ENCODE results near the gene APC2. TPM values are rescaled to one million over a fixed set of nuclear protein-coding genes. Genes with fewer than 3 reads are reported as not detected.
"Not testable (repeated sequence)": the region's sequence is repeated elsewhere in the genome, so short reads cannot be mapped to it uniquely, and the experiment has no call there.

APC2 gene
- total RNA-seq, 1 donor from 2014 or later, result 116 TPM

DNA sequence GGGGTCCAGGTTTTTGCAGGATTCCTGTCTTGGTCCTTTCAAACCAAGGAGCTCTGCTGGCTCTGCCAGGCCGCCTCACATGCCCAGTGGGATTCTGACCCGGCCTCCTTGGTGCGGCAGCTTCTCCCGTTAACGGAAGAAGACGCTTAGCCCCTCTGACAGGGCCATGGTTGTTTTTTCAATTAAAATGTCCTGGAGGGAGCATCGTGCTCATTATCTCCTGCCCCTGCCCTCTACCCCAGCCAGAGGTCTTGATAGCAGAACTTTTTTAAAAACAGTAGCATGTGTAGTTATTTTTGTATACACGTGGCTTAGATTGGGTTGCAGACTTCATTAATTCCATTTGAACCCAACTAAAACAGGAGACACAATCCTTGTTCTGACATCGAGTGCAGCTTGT lies 23.2 kb upstream of the APC2 start:
- DNase-seq (ENCODE audit: low spot score in 2 of 2), result no peak

DNA sequence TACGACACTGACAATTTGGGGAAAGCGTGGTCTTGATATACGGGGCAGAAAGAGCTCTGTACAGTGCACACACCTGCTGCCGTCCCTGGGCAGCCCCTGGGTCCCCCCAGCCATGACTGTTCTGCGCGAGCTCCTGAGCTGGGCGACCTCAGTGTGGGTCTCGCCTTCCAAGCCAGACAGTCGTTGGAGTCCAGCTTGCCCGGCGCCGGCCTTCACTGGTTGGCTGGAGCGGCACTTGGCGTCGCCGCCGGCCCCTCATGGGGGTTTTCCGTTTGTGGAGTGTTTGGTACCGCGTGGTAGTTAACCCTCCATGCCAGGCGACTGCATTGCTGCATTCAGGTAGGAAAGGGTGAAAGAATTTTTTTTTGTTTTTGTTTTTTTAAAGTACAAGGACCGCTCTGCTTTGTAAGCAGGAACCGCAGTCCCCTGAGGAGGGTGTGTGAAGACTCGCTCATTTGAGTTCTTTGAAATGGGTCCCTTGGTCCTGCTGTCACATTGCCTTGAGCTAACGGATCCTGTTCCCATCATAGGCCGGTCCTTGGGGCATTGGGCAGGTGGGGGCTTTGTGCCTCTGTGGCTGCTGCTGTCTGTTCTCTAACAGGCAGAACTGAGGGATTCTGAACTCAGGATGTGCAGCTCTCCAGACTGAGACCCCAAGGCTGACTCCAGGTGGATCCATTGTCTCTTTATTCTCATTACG lies 22.6 kb upstream of the APC2 start:
- FAIRE-seq (no peak), DNase-seq (ENCODE audit: low spot score in 2 of 2) (no peak)

More for the DNA sequence above, 23.2 kb upstream of the APC2 start:
- FAIRE-seq, result no peak

DNA sequence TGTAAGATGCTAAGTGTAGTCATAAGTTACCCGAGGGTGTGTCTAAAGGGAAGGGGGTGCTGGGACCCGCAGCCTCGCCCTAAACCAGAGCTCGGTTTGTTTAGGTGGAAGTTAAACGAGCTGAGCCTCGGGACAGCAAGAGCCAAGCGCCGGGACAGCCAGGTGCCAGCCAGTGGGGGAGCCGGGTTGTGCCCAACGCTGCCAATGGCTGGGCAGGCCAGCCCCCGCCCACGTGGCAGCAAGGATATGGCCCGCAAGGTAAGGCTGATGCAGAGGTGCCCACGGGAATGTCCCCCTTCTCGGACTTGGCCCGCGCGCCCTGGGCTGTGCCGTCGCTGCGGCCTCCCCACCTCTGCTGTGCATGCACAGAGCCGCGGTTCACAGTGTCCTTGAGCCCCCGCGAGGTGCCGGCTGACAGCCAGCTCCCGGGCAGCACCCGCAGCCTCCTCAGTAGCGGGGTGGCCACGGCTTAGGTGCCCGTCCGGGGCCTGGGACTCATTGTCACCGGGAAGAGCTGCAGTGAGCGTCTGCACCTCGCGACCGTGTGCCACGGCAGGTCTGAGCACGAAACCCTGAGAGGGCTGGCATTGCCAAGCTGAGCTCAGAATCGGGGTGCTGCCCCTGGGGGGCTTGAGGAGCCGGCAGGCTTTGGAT lies 21.1 kb upstream of the APC2 start:
- DNase-seq (ENCODE audit: low spot score in 2 of 2), result no peak

DNA sequence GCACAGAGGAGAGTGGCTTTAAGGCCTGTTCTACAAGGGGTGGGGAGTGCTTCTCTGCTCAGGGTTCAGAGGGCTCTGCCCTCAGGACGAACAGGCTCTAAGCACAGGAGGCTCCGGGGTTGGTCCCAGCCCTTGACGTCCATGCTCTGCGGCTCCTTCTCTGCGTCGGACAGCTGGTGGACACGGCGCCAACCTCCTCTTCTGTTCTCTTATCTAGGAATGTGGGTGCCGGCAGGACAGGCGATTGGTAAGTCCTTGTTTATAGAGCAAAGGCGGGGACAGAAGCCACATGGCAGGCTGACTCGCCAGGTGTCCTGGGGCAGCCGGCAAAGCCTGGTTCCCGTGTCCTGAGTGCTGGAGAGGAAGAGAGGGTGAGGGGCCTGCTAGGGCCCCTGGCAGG lies 20.2 kb upstream of the APC2 start:
- FAIRE-seq (no peak), DNase-seq (ENCODE audit: low spot score in 2 of 2) (no peak)

More for the DNA sequence above, 21.1 kb upstream of the APC2 start:
- FAIRE-seq, result no peak

DNA sequence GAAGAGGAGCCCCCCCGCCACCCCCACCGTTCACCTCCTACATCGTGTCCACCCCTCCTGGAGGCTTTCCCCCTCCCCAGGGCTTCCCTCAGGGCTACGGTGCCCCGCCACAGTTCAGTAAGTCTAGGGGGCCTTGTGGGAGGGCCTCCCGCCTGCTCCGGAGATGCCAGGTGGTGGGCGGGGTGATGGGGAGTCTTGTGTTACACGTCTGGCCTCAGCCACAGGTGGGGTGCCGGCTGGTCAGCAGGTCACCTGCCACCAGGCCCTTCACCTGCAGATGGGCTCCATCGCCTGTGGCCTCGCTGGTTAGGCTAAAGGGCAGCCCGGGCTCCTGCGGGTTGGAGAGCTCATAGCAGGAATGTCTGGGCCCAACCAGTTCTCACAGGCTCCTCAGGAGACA lies 19.7 kb upstream of the APC2 start:
- DNase-seq (ENCODE audit: low spot score in 2 of 2) (no peak), FAIRE-seq (no peak)

DNA sequence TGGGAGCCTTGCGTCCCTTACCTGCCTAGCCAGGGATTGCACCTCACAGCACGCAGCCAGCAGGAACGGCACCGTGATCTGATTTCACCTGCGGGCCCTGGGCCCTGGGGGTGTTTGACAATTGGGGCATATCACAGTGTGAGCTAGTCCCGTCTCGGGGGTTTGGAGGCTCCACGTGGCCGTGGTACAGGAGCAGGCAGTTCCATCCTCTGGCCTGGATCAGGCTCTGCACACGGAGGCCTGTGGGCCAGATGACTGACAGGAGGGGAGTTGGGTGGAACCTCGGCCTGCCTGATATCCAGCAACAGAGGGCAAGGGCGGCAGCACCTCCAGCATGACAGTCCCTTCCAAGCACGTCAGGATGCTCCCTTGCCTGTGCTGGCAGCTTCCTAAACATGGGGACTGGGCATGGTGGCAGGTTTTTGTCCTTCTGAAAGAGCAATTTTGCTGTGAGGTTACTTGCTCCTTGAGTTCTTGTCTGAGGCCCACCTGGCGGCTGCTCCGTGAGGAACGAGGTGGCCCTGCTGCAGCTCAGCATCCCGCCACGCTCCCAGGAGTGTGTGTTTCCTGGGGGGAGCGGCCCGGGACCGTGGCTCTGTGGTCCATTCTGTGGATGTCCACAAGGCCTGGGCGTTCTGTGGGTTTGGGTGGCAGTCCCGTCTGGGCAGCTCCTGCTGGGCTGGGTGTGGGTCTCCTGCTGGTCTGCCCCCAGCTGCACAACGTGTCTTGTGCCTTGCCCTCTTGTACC lies 18.0 kb upstream of the APC2 start:
- FAIRE-seq (no peak), DNase-seq (ENCODE audit: low spot score in 2 of 2) (no peak)

DNA sequence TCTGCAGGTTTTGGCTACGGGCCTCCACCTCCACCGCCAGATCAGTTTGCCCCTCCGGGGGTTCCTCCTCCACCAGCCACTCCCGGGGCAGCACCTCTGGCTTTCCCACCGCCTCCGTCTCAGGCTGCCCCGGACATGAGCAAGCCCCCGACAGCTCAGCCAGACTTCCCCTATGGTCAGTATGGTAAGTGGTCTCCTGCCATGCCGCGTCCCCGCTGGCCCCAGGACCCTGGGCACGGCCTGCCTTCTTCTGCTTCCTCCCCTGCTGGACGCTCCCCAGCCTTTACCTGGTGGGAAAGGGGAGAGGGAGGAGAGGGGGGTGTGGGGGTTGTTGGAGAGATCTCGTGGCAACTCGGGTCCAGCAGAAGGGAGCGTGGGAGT lies 17.4 kb upstream of the APC2 start:
- no peak for DNase-seq (ENCODE audit: low spot score in 2 of 2)
- no peak for FAIRE-seq

DNA sequence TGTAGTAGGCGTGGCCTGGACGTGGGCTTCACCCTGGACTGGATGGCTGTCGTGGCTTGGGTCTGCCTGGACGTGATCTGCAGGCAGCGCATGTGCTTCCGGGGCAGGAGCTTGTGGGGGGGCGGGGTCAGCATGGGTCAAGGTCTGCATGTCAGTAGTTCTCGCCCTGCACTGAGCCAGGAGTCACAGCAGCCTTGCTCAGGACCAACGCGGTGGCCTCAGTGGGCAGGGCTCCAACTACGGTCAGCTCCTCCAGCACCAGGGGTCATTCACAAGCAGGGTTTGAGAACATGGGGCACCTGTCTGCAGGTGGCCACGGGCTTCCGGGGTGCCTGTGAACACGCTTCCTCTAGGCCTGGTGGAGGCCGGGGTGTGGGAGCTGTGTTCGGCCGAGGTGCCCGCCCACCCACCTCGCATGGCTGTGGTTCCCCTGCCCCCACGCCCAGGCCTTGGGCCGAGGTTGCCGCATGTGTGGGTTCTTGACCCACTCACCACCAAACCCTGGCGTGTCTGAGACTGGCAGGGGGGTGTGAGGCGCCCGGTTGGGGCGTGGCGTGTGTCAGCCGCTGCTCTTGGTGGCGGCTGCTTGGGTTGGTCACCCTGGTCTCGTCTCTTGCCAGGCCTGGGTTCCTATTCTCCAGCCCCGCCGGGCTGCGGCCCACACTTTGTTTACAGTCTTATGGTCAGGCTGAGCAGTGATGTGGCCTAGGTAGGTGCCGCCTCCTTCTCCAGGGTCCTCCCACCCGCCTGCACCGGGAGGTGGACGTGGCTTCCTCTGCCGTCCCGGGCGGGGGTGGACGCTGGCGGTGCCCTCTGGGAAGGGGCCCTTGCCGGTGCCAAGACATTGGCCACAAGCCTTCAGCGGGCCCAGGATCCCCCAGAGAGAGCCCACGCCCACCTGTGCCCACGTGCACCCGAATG lies 16.5 kb upstream of the APC2 start:
- no peak for FAIRE-seq
- DNase-seq (ENCODE audit: low spot score in 2 of 2), result no peak

DNA sequence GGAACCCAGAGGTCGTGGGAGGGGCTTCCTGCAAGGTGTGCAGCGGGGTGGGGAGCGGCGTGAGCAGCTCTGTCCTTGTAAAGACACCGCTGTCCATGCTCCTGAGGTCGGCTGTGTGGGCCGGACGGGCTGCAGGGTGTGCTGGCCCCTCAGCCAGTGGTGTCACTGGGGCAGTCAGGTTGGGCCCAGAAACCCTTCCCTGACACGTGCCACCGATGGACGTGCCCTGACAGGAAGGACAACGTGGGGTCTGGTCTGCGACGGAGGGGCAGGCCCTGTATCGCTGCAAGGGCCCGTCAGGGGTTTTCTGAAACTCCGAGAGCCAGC lies 15.9 kb upstream of the APC2 start:
- FAIRE-seq, result no peak
- DNase-seq (ENCODE audit: low spot score in 2 of 2), result no peak

DNA sequence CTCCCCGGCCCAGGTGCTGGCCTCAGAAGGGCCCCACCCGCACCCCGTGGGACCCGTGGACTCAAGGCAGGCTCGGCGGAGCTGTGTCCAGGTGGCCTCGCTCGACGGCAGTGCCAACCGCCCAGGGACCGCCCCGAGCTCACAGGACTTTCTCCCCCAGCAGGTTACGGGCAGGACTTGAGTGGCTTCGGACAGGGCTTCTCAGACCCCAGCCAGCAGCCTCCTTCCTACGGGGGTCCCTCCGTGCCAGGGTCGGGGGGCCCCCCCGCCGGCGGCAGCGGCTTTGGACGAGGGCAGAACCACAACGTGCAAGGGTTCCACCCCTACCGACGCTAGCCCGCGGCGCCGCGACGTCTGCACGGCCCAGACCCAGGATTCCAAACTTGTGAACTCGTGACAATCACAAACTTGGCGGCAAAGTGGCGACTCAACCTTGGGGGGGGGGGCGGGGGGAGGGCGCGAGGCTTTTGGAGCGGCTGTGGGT lies 15.3 kb upstream of the APC2 start:
- FAIRE-seq, result no peak
- DNase-seq (ENCODE audit: low spot score in 2 of 2), result no peak

DNA sequence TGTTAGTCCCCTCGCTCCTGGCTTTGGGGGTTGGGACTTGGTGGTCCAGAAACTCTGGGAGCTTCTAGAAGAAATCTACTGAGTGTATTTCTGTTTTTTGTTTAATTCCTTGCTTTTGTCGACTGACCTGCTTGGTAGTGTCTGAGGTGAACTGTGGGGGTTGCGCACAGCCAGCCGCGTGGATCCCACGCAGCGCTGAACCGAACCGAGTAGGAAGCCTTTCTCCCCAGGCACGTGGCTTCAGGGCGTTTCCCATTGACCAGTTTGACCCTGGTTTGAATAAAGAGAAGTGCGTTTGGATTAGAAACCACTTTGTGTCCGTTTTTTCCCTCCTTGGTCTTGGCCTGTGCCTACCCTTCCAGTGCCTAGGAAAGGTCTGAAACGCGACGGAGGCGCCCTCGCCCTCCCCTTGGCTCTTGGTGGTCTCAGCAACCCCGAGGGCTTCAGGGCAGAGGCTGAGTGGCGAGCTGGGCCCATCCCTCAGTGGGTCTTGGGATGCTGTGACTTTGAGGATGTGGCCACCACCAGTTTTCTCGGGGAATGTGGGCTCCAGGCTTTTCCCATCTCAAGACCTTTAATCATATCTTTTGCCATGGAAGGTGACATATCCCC lies 14.4 kb upstream of the APC2 start:
- FAIRE-seq (no peak), DNase-seq (ENCODE audit: low spot score in 2 of 2) (no peak)

DNA sequence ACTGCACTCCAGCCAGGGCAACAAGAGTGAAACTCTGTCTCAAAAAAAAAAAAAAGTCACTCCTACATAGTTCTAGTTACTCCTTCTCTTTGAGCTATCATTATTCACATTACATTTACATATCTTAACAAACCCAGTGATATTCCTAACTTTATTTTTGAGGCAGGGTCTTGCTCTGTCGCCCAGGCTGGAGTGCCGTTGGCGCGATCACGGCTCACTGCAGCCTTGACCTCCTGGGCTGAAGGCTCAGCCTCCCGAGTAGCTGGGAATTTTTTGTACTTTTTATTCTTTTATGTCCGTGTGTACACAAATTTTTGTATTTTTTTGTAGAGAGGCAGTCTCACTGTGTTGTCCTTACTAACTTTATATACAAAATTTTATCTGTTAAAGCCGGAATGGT lies 12.3 kb upstream of the APC2 start:
- FAIRE-seq, result no peak
- no peak for DNase-seq (ENCODE audit: low spot score in 2 of 2)

DNA sequence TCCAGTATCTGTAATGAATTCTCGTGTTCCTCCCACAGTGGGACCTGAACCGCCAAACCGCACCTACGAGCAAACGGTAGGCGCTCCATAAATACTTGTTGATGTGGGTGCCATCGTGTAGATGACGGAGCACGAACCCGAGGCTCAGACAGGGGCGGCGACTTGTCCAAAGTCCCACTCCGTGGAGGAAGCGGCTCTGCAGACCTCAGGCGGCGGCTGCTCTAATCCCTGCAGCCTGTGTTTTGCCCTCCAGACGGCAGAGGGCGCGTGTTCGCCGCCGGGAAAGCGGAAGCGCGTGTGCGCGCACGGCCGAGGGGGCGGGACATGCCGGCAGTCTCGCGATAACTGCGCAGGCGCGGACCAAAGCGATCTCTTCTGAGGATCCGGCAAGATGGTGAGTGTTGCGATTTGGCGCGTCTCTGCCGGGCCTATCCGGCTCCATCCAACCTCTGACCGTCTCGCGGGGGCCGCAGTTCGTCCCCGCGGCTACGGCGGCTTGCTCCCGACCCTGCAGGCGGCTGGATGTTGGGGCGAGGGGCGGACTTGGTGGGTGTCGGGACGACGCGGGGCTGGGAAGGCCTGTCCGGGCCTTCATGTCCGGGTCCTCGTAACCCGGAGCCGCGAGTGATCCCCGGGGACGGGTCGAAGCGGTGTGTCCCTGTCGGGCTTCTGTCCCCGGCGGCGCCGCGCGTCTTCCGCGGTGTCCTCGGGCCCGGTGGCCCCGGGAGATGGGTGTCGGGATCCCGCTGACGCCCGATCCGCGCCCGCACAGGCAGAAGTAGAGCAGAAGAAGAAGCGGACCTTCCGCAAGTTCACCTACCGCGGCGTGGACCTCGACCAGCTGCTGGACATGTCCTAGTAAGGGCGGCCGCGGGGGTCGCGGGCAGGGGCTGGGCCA lies 11.6 kb upstream of the APC2 start, which contains the start of gene RPS15:
Gene RPS15, plus strand, starts transcription at position 362 of the 898 bp plus-strand sequence. Its CDS starts 30 bp downstream, at position 392.
- FAIRE-seq, result no peak
- DNase-seq (ENCODE audit: low spot score in 2 of 2), result peak; percentile 96 to 97

DNA sequence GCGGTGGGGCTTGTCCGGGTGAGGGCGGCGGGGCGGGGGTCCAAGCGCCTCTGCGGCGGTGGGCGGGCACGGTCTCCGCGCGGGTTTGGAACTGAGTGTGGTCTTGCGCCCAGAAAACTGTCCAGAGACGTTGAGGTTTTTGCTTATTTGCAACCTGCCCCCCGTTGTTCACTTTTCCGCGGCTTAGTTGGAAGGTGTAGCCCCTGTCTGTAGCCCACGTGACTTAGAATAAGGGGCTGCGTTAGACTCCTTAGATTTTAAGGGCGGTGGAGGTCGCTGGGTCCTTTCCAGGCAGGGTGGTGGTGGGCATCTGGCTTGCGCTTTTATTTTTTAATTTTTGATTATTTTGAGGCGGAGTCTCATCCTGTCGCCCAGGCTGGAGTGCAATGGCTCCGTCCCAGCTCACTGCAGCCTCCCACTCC lies 11.0 kb upstream of the APC2 start:
- FAIRE-seq (no peak), DNase-seq (ENCODE audit: low spot score in 2 of 2) (no peak)

DNA sequence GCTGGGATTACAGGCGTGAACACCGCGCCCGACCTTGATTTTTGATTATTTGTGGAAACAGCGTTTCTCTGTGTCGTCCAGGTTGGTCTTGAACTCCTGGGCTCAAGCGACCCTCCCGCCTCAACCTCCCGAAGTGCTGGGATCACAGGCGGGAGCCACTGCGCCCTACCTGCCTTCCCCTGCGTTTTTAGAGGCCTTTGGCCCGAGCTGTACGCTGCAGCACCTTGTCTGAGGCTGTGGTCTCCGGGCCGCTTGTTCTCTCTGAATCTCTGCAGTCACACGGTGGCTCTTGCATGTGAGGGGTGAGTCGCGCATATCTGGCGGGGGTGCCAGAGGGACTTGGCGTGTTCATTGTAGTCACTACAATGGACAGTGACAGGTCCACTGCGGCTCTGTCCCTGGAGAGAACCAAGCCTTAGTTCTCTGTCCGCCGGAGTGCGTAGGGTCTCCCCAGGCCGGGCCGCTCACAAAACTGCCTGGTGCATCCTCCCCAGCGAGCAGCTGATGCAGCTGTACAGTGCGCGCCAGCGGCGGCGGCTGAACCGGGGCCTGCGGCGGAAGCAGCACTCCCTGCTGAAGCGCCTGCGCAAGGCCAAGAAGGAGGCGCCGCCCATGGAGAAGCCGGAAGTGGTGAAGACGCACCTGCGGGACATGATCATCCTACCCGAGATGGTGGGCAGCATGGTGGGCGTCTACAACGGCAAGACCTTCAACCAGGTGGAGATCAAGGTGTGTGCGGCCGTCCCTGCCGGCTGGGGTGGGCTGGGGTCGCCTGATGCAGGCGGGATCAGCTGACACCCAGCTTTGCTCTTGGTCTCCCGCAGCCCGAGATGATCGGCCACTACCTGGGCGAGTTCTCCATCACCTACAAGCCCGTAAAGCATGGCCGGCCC lies 10.2 kb upstream of the APC2 start:
- FAIRE-seq; DNase-seq (ENCODE audit: low spot score in 2 of 2): not testable (repeated sequence)

DNA sequence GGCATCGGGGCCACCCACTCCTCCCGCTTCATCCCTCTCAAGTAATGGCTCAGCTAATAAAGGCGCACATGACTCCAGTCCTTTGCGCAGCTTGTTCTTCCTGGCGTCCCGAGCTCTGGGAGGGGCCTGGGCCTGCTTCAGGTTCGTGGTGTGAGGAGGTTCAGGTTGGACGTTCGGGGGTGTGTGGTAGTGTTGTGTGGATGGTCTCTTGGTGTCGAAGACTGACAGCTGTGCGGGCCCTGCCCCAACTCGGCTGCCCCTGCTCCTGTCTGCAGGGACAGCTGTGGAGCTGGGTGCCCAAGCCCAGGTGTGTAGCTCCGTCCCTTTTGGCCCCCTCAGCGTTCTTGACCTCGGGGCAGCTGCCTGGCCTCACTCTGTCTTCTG lies 9.5 kb upstream of the APC2 start:
- DNase-seq (ENCODE audit: low spot score in 2 of 2), result no peak
- FAIRE-seq, result no peak

DNA sequence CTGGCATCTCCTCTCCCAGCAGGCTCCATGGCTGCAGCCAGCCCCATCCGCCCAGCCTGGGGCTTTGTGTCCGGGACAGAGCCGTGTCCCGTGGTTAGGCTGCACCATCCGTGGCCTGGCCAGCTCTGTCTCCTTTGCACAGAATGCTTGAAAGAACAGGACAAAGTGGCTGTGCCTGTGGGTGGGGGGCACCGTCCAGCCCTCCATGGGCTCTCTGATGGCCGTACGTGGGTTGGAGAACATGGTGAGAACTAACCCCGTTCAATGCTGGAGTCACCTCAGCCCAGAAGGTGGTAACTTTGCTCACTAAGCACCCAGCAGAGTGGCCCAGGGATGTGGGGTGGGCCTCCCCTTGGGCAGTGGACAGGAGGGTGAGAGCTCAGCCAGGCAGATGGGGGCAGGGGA lies 8.9 kb upstream of the APC2 start:
- no peak for DNase-seq (ENCODE audit: low spot score in 2 of 2)
- no peak for FAIRE-seq
